RWPE1 (cell line): ENCODE results near the gene EPB41L2.
A peak's percentile ranks its signal among the peaks of the same experiment; 100 is the strongest.

Experiments
- CTCF ChIA-PET: fragments of 350-600 bp; sonication (Branson Sonifier 250); formaldehyde crosslinking; extraction: SDS; loops from one replicate; lab custom pipeline; 2021; lab: Yijun Ruan, JAX
- POLR2A ChIA-PET: fragments of 400-600 bp; formaldehyde crosslinking; extraction: SDS; loops from one replicate; lab custom pipeline; 2020; ENCODE audit warnings: antibody characterized with exemption; ENCODE audit not compliant: low non-redundant PET; lab: Yijun Ruan, JAX
- DNase-seq: peaks from one replicate; pipeline ENCODE4 v3.0.0; 2012; ENCODE audit warnings: low spot score
- H3K27ac ChIP-seq: fragments of 450-650 bp; 2 replicates; pipeline ENCODE4 v1.5.1; 2017
- CTCF ChIP-seq: fragments of 450-650 bp; conservative IDR thresholded peaks from 2 replicates; pipeline ENCODE4 v1.5.1; 2017; ENCODE audit warnings: low read depth, mild to moderate bottlenecking

Gene EPB41L2

DNA sequence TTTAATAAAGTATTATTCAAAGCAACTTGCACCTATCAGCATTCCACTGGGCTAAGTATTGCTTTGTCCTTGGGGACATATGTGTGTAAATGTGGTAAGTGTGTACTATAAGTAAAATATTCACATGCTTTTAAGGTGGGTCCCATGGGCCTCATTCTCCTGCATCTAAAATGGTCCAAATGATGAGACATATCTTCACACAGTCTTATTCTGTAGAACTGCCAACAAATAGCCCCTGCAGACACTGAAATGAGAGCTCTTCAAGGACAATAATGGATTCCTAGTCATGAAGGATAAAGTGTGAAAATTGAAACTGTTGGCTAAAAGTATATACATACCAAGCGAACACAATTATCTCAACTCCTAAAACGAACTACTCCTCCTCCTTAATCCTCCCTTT lies 154.1 kb downstream of the EPB41L2 start:
- no peak for TF ChIP-seq CTCF
- DNase-seq = no peak
- ChIA-PET POLR2A (no interaction called here), CTCF (no interaction called here)
- no peak overlapping the region for H3K27ac ChIP-seq

- ChIA-PET CTCF (no interaction called here), POLR2A (no interaction called here)
- DNase-seq = no peak
- no peak overlapping the region for H3K27ac ChIP-seq
- no peak for TF ChIP-seq CTCF
These were observed 154.9 kb downstream of the EPB41L2 start for GRCh38 chr6:130908188-130908587.

- ChIA-PET CTCF (no interaction called here), POLR2A (no interaction called here)
- DNase-seq = no peak
- H3K27ac ChIP-seq = no peak overlapping the region
- no peak for TF ChIP-seq CTCF
These were observed 155.4 kb downstream of the EPB41L2 start for GRCh38 chr6:130907687-130908086.

- CTCF ChIA-PET = no interaction called here
- DNase-seq = peak; percentile 2
- TF ChIP-seq CTCF = no peak
- no peak overlapping the region for H3K27ac ChIP-seq
- POLR2A ChIA-PET = no interaction called here
These were observed 156.2 kb downstream of the EPB41L2 start for GRCh38 chr6:130906736-130907381.

GRCh38 chr6:130903602-130904001 lies 159.4 kb downstream of the EPB41L2 start:
- CTCF ChIA-PET = interaction anchor here (0.9 kb wide), 1 partner anchor 134 kb away, joined by 3 read pairs; no protein-coding TSS in a partner anchor
- no peak for TF ChIP-seq CTCF
- DNase-seq = no peak
- POLR2A ChIA-PET = no interaction called here
- H3K27ac ChIP-seq = no peak overlapping the region

- DNase-seq = no peak
- ChIA-PET POLR2A (no interaction called here), CTCF (interaction anchor here (0.6 to 0.9 kb wide), 3 partner anchors 134 to 447 kb away, joined by 3 to 4 read pairs (median 3); no protein-coding TSS in a partner anchor)
- no peak overlapping the region for H3K27ac ChIP-seq
- no peak for TF ChIP-seq CTCF
These were observed 160.0 kb downstream of the EPB41L2 start for GRCh38 chr6:130903007-130903406.
